ENCODE data around the gene ZBTB16.

DNA sequence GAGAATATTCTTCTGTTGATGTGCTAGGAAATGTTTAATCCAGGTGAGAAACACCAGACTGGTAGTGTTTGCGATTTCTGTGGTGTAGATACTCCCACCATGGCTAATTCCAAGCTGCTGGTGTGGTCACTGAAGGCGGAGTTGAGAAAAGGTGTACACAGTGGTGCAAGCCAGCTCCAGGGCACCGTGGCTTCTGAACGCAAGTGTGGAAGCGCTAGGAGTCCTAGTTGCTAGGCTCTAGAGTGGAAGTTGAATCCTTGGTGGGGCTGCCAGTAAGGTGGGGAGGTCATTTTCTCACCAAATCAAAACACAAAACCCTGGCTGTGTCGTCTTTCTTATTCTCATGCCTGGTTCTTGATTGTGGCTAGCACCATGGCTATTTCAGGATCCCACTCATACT lies 61.6 kb downstream of the ZBTB16 start:
- TF ChIP-seq, protein P1, sequence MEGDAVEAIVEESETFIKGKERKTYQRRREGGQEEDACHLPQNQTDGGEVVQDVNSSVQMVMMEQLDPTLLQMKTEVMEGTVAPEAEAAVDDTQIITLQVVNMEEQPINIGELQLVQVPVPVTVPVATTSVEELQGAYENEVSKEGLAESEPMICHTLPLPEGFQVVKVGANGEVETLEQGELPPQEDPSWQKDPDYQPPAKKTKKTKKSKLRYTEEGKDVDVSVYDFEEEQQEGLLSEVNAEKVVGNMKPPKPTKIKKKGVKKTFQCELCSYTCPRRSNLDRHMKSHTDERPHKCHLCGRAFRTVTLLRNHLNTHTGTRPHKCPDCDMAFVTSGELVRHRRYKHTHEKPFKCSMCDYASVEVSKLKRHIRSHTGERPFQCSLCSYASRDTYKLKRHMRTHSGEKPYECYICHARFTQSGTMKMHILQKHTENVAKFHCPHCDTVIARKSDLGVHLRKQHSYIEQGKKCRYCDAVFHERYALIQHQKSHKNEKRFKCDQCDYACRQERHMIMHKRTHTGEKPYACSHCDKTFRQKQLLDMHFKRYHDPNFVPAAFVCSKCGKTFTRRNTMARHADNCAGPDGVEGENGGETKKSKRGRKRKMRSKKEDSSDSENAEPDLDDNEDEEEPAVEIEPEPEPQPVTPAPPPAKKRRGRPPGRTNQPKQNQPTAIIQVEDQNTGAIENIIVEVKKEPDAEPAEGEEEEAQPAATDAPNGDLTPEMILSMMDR (IDR thresholded peaks at IDR 0.05): no peak
- no peak for TF ChIP-seq POLR2A (IDR thresholded peaks at IDR 0.05)

Measured in testis (tissue), 2 donors.